Ovary (tissue), 9 donors: Measurements from ENCODE around the gene MTF1. TPM values are rescaled to one million over a fixed set of nuclear protein-coding genes. Genes with fewer than 3 reads are reported as not detected.

ENCODE experiments used
- DNase-seq, 5 donors: peaks; one replicate each; pipeline ENCODE4 v3.0.0-alpha.2; 2019 to 2020
- H3K27ac ChIP-seq, 2 donors: fragments of 200-600 bp; one replicate each; pipeline versions ENCODE4 v1.5.1 to v1.8.0; 2019 to 2022
- H3K27me3 ChIP-seq: fragments of 200-600 bp; one replicate; pipeline ENCODE4 v1.8.0; 2022
- H3K36me3 ChIP-seq: fragments of 200-600 bp; sonication (generic); one replicate; pipeline ENCODE4 v1.5.1; 2019
- H3K4me1 ChIP-seq: one replicate; pipeline ENCODE4 v1.8.1; 2013; ENCODE audit warnings: mild to moderate bottlenecking, moderate library complexity; ENCODE audit not compliant: insufficient read depth
- H3K4me3 ChIP-seq: fragments of 200-600 bp; sonication (generic); one replicate; pipeline ENCODE4 v1.5.1; 2017
- H3K9me3 ChIP-seq, 2 donors: fragments of 200-600 bp in 1 of 2; sonication (generic) in 1 of 2; one replicate each; pipeline versions ENCODE4 v1.5.1 to v1.8.1; 2013 to 2019; ENCODE audit warnings: mild to moderate bottlenecking in 1 of 2, moderate library complexity in 1 of 2
- EP300 ChIP-seq: sonication (generic); formaldehyde crosslinking; IDR thresholded peaks from one replicate; pipeline ENCODE4 v1.6.1; 2017; ENCODE audit warnings: antibody characterized with exemption
- POLR2A ChIP-seq: fragments of 450-650 bp; IDR thresholded peaks from one replicate; pipeline ENCODE4 v1.6.1; 2017; ENCODE audit warnings: antibody characterized with exemption, mild to moderate bottlenecking, moderate library complexity
- WGBS, 3 donors: extraction: QIAGEN DNeasy Blood & Tissue Kit in 1 of 3; methylation state at CpG; one replicate each; pipeline versions ENCODE4 v1.1.5 to v1.1.7; 2013 to 2017; 5-methylcytosine and 5-hydroxymethylcytosine counted together
- intact Hi-C, 4 donors: fragments of 100-400 bp; cut with DNase I; formaldehyde crosslinking; loops; one replicate each; pipeline versions ENCODE4 v1.11.0 to v1.15.1; 2022 to 2023
- polyA plus RNA-seq, 2 donors: library from polyadenylated mRNA; stranded (reverse); fragments of 200-250 nt in 1 of 2; fragments of 350-450 nt in 1 of 2; fragmentation: Illumina TruSeq in 1 of 2; extraction: RNeasy Lipid Tissue Mini Kit (QIAGEN cat#74804) in 1 of 2; gene quantifications; one replicate each; pipeline ENCODE4 v1.2.3, GENCODE V29; 2013 to 2014
- total RNA-seq, 7 donors: library from RNA; depleted of rRNA in 2 of 7; stranded (reverse); fragments of >200 nt in 2 of 7; fragmentation: NEBNext Ultra II Directional in 3 of 7; extraction: Animal tissue kit (Norgen Biotek cat#: 25700) in 3 of 7; gene quantifications; one replicate each; pipeline versions ENCODE4 v1.1.0 to v1.2.4, GENCODE V29; 2016 to 2023
- TF ChIP-seq, protein P1 (sequence below), 3 donors: fragments of 450-650 bp in 2 of 3; fragments of 200-600 bp in 1 of 3; IDR thresholded peaks; one replicate each; pipeline versions ENCODE4 v1.5.1 to v1.8.0; 2016 to 2022; ENCODE audit warnings: antibody characterized with exemption in 3 of 3, mild to moderate bottlenecking in 1 of 3
- donor health status: DM: no; HTN: no; CAD: no; lungs with moderate emphysema.
- donor health status: DM: no; HTN: no; CAD: no.
- donor health status: Bipolar disorder and iron deficiency.
- donor health status: DM: yes; HTN: yes; CAD: no.
- donor health status: DM: no; HTN: no; CAD: no.
- donor health status: DM: yes; HTN: yes; CAD: no.

The MTF1 gene
- total and polyA plus RNA-seq, 9 donors, result 3.4 to 29.1 (median 20.6) TPM

DNA sequence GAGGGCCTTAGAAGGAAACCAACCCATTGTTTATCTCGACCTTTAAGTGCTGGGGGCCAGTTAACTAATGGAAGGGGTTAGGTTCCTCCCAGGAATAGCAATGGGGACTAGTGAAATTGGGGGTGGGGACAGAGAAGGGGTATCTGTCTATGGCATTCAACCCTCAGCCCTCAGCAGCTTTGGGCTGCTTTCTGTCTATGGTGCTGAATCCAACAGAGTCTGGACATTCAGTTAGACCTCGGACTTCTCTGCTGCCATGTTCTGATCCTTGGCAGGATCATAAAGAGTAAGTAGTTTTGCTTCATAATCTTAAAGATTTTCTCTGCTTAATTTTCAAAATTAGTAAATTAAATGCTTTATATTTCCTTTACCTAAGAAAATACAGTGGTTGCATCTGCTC is 91.9 kb downstream of the MTF1 start:
- WGBS, 3 donors, result 7 to 10% (median 8%) methylated on average over 2 of the region's 2 CpGs
- intact Hi-C loops, result no loop called here
- Histone ChIP-seq H3K4me1 (no peaks in the 10 kb centered on the region), H3K4me3 (no peak overlapping the region), H3K36me3 (no peaks in the 10 kb centered on the region), H3K9me3 (no peaks in the 10 kb centered on the region), H3K27ac (no peak overlapping the region), H3K27me3 (no peaks in the 10 kb centered on the region)
- TF ChIP-seq POLR2A (no peak), EP300 (no peak)
- TF ChIP-seq, protein P1, sequence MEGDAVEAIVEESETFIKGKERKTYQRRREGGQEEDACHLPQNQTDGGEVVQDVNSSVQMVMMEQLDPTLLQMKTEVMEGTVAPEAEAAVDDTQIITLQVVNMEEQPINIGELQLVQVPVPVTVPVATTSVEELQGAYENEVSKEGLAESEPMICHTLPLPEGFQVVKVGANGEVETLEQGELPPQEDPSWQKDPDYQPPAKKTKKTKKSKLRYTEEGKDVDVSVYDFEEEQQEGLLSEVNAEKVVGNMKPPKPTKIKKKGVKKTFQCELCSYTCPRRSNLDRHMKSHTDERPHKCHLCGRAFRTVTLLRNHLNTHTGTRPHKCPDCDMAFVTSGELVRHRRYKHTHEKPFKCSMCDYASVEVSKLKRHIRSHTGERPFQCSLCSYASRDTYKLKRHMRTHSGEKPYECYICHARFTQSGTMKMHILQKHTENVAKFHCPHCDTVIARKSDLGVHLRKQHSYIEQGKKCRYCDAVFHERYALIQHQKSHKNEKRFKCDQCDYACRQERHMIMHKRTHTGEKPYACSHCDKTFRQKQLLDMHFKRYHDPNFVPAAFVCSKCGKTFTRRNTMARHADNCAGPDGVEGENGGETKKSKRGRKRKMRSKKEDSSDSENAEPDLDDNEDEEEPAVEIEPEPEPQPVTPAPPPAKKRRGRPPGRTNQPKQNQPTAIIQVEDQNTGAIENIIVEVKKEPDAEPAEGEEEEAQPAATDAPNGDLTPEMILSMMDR (IDR thresholded peaks at IDR 0.05), result no peak
- no peak for DNase-seq

DNA sequence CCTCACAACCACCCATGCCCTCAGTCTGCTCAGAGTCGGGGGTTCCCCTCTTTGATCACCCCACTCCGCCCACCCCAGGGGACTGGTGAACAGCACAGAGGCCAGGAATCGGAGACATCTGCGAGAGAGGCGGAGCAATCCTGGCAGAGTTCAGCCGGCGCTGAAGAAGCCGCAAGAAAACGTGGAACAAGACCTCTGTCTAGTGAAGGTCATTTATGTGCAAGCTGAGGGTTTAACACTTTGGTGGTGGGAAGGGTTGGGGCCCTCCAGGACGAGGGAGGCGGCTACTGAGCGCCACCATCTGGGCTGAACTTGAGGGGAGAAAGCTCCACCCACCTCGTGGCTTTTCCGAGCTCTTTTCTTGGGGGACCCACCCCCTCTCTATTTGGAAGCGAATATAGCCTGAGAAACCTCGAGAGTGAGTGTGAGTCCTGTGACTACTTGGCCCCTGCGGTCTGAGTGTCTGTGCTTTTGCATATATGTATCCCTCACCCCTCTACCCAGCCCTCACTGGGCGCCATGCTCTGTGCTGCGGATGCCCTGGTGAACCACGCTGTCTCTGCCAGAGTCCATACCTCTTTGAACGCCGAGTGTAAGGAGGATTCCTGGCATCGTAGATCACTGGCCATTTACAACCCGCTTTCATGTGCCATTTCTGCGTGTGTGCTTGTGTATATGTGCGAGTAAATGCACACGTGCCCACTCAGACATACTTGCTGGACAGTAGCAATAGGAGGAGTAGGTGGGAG is 93.3 kb downstream of the MTF1 start:
- Histone ChIP-seq H3K4me3 (no peak overlapping the region), H3K27ac (no peak overlapping the region)
- no peak for TF ChIP-seq POLR2A
- TF ChIP-seq EP300, result no peak
- TF ChIP-seq, protein P1 (IDR thresholded peaks at IDR 0.05), result no peak

DNA sequence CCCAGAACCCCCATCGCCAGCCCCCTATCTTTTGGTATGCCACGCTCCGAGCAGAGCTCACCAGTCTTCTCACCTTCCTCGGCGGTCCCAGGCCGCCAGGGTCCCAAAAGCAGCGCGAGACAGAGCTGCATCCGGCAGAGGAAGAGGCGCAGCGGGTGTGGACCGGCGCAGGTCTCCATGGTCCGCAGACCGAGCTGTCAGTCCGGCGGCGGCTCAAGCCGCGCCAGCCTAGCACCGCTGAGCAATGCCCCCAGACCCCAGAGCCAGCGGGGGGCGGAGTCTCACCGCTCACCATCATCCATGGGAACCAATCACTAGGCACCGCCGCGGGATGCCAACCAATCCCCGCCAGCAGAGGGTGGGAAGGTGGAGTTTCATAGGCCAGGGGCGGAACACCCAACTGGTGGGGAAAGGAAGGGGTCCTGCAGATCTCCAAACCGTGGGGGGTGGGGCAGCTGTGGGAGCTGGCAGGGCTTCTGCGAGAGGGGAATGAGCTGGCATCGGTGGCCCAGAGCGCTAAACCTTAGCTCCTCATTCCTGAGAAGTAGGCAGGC is 94.4 kb downstream of the MTF1 start, which contains the start of gene EPHA10:
Gene EPHA10 (minus strand): TSS at position 233 of the 554 bp plus-strand sequence. CDS start 54 bp downstream, at position 179.
- H3K9me3 ChIP-seq, result no peaks in the 10 kb centered on the region
- no peak within 1 kb of the TSS for H3K27ac ChIP-seq
- no peaks in the 10 kb centered on the region for H3K36me3 ChIP-seq
- DNase-seq, result no peak
- H3K27me3 ChIP-seq, result no peaks in the 10 kb centered on the region
- no peak within 1 kb of the TSS for H3K4me3 ChIP-seq
- TF ChIP-seq EP300 (no peak), POLR2A (no peak)
- TF ChIP-seq, protein P1 (IDR thresholded peaks at IDR 0.05), result no peak
- no peaks in the 10 kb centered on the region for H3K4me1 ChIP-seq
- intact Hi-C loops, result no loop called here
- 1 to 4% (median 1%) methylated on average over 33 of the region's 33 CpGs for WGBS, 3 donors

More for the DNA sequence above, 93.3 kb downstream of the MTF1 start:
- no peaks in the 10 kb centered on the region for H3K36me3 ChIP-seq
- no peaks in the 10 kb centered on the region for H3K4me1 ChIP-seq
- no peaks in the 10 kb centered on the region for H3K9me3 ChIP-seq
- H3K27me3 ChIP-seq, result no peaks in the 10 kb centered on the region
- intact Hi-C loops, result no loop called here
- DNase-seq, result no peak
- WGBS, 3 donors, result 4 to 8% (median 7%) methylated on average over 27 of the region's 27 CpGs

DNA sequence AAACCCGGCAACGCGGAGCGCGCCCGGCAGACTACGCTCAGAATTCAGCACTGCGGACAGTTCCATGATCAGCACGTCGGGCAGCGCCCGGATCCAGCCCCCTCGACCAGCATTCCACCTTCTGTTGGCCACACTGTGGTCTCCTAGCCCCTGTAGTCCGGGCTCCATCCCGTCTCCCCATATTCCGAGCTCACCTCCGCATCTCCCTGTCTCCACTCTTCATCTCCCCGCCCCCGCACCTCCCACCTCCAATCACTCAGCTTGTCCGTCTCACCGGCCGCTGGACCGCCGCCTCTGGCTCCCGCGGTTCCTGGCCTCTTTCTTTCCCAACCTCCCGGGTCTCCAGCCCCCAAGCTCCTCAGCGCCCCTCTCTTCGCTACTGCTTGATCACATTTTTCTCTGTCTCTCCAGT is 95.0 kb downstream of the MTF1 start:
- no peaks in the 10 kb centered on the region for H3K4me1 ChIP-seq
- H3K36me3 ChIP-seq, result no peaks in the 10 kb centered on the region
- H3K9me3 ChIP-seq, result no peaks in the 10 kb centered on the region
- peak in 3 of 5 donors; percentile 33 to 58 (median 39) for DNase-seq
- H3K27me3 ChIP-seq, result no peaks in the 10 kb centered on the region
- intact Hi-C loops, result no loop called here
- WGBS, 3 donors, result 2 to 3% (median 3%) methylated on average over 29 of the region's 29 CpGs
- no peak overlapping the region for H3K4me3 ChIP-seq
- TF ChIP-seq POLR2A (no peak), EP300 (no peak)
- TF ChIP-seq, protein P1 (IDR thresholded peaks at IDR 0.05), result no peak
- H3K27ac ChIP-seq, result no peak overlapping the region
